Gastrocnemius medialis (tissue), 4 donors: ENCODE results near the gene PRM2.

Experiments used
- POLR2A ChIP-seq, 2 donors: fragments of 450-650 bp; IDR thresholded peaks; one replicate each; pipeline ENCODE4 v1.6.1; 2017; ENCODE audit warnings: antibody characterized with exemption in 2 of 2, mild to moderate bottlenecking in 2 of 2, moderate library complexity in 2 of 2
- TF ChIP-seq, protein P1 (sequence below), 5 experiments: fragments of 450-650 bp in 3 of 5; fragments of 200-600 bp in 2 of 5; sonication (generic) in 2 of 5; IDR thresholded peaks in 4 of 5; conservative IDR thresholded peaks in 1 of 5; 1 replicate in 4 of 5; 2 replicates in 1 of 5; pipeline ENCODE4 v1.5.1; 2016 to 2019; ENCODE audit warnings: antibody characterized with exemption in 5 of 5, mild to moderate bottlenecking in 3 of 5, moderate library complexity in 3 of 5

DNA sequence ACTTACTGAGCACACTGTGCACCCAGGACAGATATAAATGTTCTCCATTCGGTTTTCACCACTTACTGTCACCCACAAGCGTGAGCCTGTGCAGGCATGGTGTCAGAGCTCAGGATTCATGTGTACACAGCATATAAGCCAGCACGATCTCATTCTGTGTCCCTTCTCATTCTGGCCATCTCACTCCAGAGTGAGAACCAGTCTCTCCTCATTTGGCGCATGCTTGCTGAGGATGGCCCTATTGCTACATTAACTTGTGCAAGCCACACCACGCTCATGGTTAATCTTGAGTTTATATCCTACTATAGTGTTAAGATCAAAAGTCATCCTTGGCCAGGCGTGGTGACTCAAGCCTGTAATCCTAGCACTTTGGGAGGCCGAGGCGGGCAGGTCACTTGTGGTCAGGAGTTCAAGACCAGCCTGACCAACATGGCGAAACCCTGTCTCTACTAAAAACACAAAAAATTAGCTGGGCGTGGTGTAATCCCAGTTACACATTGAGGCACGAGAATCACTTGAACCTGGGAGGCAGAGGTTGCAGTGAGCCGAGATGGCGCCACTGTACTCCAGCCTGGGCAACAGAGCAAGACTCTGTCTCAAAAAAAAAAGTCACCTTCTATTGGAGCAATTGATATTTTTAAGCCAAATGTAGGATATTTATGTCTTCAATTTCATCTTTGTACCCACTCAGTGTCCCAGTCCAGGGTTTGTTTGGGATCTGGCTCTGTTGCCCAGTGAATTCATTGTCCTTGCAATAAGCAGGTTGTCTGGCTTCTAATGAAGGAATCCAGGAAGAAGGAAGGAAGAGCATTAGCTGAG is 41.2 kb downstream of the PRM2 start:
- TF ChIP-seq, protein P1, sequence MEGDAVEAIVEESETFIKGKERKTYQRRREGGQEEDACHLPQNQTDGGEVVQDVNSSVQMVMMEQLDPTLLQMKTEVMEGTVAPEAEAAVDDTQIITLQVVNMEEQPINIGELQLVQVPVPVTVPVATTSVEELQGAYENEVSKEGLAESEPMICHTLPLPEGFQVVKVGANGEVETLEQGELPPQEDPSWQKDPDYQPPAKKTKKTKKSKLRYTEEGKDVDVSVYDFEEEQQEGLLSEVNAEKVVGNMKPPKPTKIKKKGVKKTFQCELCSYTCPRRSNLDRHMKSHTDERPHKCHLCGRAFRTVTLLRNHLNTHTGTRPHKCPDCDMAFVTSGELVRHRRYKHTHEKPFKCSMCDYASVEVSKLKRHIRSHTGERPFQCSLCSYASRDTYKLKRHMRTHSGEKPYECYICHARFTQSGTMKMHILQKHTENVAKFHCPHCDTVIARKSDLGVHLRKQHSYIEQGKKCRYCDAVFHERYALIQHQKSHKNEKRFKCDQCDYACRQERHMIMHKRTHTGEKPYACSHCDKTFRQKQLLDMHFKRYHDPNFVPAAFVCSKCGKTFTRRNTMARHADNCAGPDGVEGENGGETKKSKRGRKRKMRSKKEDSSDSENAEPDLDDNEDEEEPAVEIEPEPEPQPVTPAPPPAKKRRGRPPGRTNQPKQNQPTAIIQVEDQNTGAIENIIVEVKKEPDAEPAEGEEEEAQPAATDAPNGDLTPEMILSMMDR (IDR thresholded peaks at IDR 0.05 in 4 of 5, conservative IDR thresholded peaks at IDR 0.05 in 1 of 5) = no peak
- no peak for TF ChIP-seq POLR2A (IDR thresholded peaks at IDR 0.05)
